Stimulated activated naive CD8-positive, alpha-beta T cell treated with anti-CD3 and anti-CD28 coated beads, Interleukin-15, Interleukin-2, amounts not matched to agents 100 ng/mL and 50 ng/mL, for 24 hours (primary cell): ENCODE measurements around the gene GAS2L1.
A peak's percentile ranks its signal among the peaks of the same experiment; 100 is the strongest.

Experiments
- H3K27ac Mint-ChIP-seq: one replicate; pipeline ENCODE4 v1.8.0; 2021; ENCODE audit warnings: mild to moderate bottlenecking, mixed read lengths
- H3K27me3 Mint-ChIP-seq: one replicate; pipeline ENCODE4 v1.8.0; 2021; ENCODE audit warnings: mixed read lengths
- H3K36me3 Mint-ChIP-seq: one replicate; pipeline ENCODE4 v1.8.0; 2021; ENCODE audit warnings: low read depth, mixed read lengths
- H3K4me1 Mint-ChIP-seq: one replicate; pipeline ENCODE4 v1.8.0; 2021; ENCODE audit warnings: low read depth, mixed read lengths
- H3K4me3 Mint-ChIP-seq: one replicate; pipeline ENCODE4 v1.8.0; 2021; ENCODE audit warnings: mild to moderate bottlenecking, mixed read lengths
- H3K9me3 Mint-ChIP-seq: one replicate; pipeline ENCODE4 v1.8.0; 2021; ENCODE audit warnings: mixed read lengths

GAS2L1 gene

GRCh38 chr22:29310065-29310862, 3.8 kb downstream of the GAS2L1 start:
- H3K4me3 Mint-ChIP-seq = no peak overlapping the region
- peaks cover 42% of the 10 kb centered on the region for H3K27me3 Mint-ChIP-seq
- peaks cover 46% of the 10 kb centered on the region for H3K4me1 Mint-ChIP-seq
- H3K27ac Mint-ChIP-seq = no peak overlapping the region
- no peaks in the 10 kb centered on the region for H3K36me3 Mint-ChIP-seq
- H3K9me3 Mint-ChIP-seq = no peaks in the 10 kb centered on the region

- H3K27me3 Mint-ChIP-seq = peaks cover 37% of the 10 kb centered on the region
- H3K4me1 Mint-ChIP-seq = peaks cover 44% of the 10 kb centered on the region
- H3K4me3 Mint-ChIP-seq = no peak overlapping the region
- H3K9me3 Mint-ChIP-seq = no peaks in the 10 kb centered on the region
- H3K27ac Mint-ChIP-seq = no peak overlapping the region
- no peaks in the 10 kb centered on the region for H3K36me3 Mint-ChIP-seq
These were observed 4.5 kb downstream of the GAS2L1 start for GRCh38 chr22:29310863-29311339.

GRCh38 chr22:29311464-29312217, 5.2 kb downstream of the GAS2L1 start:
- Mint-ChIP-seq H3K4me1 (peaks cover 38% of the 10 kb centered on the region), H3K27me3 (peaks cover 42% of the 10 kb centered on the region), H3K9me3 (no peaks in the 10 kb centered on the region), H3K4me3 (no peak overlapping the region), H3K36me3 (no peaks in the 10 kb centered on the region), H3K27ac (no peak overlapping the region)

- Mint-ChIP-seq H3K4me3 (no peak overlapping the region), H3K36me3 (no peaks in the 10 kb centered on the region), H3K9me3 (no peaks in the 10 kb centered on the region), H3K27ac (no peak overlapping the region), H3K27me3 (peaks cover 46% of the 10 kb centered on the region), H3K4me1 (peaks cover 36% of the 10 kb centered on the region)
These were observed 6.0 kb downstream of the GAS2L1 start for GRCh38 chr22:29312218-29313125.

- Mint-ChIP-seq H3K4me3 (no peak overlapping the region), H3K4me1 (peaks cover 35% of the 10 kb centered on the region), H3K27ac (no peak overlapping the region), H3K27me3 (peaks cover 43% of the 10 kb centered on the region), H3K9me3 (no peaks in the 10 kb centered on the region), H3K36me3 (no peaks in the 10 kb centered on the region)
These were observed 6.7 kb downstream of the GAS2L1 start for GRCh38 chr22:29313126-29313575.

GRCh38 chr22:29313576-29314466, 7.4 kb downstream of the GAS2L1 start:
- Mint-ChIP-seq H3K9me3 (no peaks in the 10 kb centered on the region), H3K27me3 (peaks cover 43% of the 10 kb centered on the region), H3K4me1 (peaks cover 32% of the 10 kb centered on the region), H3K4me3 (peak overlapping the region; percentile 52), H3K27ac (no peak overlapping the region), H3K36me3 (no peaks in the 10 kb centered on the region)

GRCh38 chr22:29314537-29315285, 8.3 kb downstream of the GAS2L1 start:
- Mint-ChIP-seq H3K36me3 (no peaks in the 10 kb centered on the region), H3K27me3 (peaks cover 43% of the 10 kb centered on the region), H3K4me3 (peak overlapping the region; percentile 52), H3K4me1 (peaks cover 30% of the 10 kb centered on the region), H3K27ac (no peak overlapping the region), H3K9me3 (no peaks in the 10 kb centered on the region)

GRCh38 chr22:29315286-29316140, 9.1 kb downstream of the GAS2L1 start, which contains the start of gene RASL10A:
Gene RASL10A, minus strand, starts transcription at chr22:29315697. Its CDS starts 451 bp downstream, at chr22:29315246.
- H3K4me1 Mint-ChIP-seq = peaks cover 30% of the 10 kb centered on the region
- peak within 1 kb of the TSS; percentile 52 for H3K4me3 Mint-ChIP-seq
- H3K9me3 Mint-ChIP-seq = no peaks in the 10 kb centered on the region
- no peaks in the 10 kb centered on the region for H3K36me3 Mint-ChIP-seq
- H3K27me3 Mint-ChIP-seq = peaks cover 43% of the 10 kb centered on the region
- H3K27ac Mint-ChIP-seq = no peak within 1 kb of the TSS

- Mint-ChIP-seq H3K4me3 (no peak overlapping the region), H3K9me3 (no peaks in the 10 kb centered on the region), H3K27me3 (peaks cover 43% of the 10 kb centered on the region), H3K36me3 (no peaks in the 10 kb centered on the region), H3K27ac (no peak overlapping the region), H3K4me1 (peaks cover 23% of the 10 kb centered on the region)
These were observed 9.8 kb downstream of the GAS2L1 start for GRCh38 chr22:29316141-29316828.

- Mint-ChIP-seq H3K36me3 (peaks cover 3% of the 10 kb centered on the region), H3K27ac (no peak overlapping the region), H3K4me1 (peaks cover 19% of the 10 kb centered on the region), H3K9me3 (no peaks in the 10 kb centered on the region), H3K4me3 (no peak overlapping the region), H3K27me3 (peaks cover 32% of the 10 kb centered on the region)
These were observed 11.5 kb downstream of the GAS2L1 start for GRCh38 chr22:29317827-29318454.

GRCh38 chr22:29319072-29319471, 12.6 kb downstream of the GAS2L1 start:
- H3K27me3 Mint-ChIP-seq = peaks cover 21% of the 10 kb centered on the region
- H3K4me3 Mint-ChIP-seq = no peak overlapping the region
- no peaks in the 10 kb centered on the region for H3K9me3 Mint-ChIP-seq
- H3K27ac Mint-ChIP-seq = no peak overlapping the region
- H3K36me3 Mint-ChIP-seq = peaks cover 3% of the 10 kb centered on the region
- H3K4me1 Mint-ChIP-seq = peaks cover 7% of the 10 kb centered on the region

GRCh38 chr22:29320546-29320945, 14.1 kb downstream of the GAS2L1 start:
- Mint-ChIP-seq H3K9me3 (no peaks in the 10 kb centered on the region), H3K36me3 (peaks cover 3% of the 10 kb centered on the region), H3K4me1 (no peaks in the 10 kb centered on the region), H3K4me3 (no peak overlapping the region), H3K27ac (no peak overlapping the region), H3K27me3 (peaks cover 13% of the 10 kb centered on the region)
